ENCODE results near the gene RSPRY1.

Gene RSPRY1

GRCh38 chr16:57285379-57285778 lies 99.2 kb downstream of the RSPRY1 start:
- no peaks in the 10 kb centered on the region for H3K79me2 ChIP-seq (ENCODE audit: low read length)
- H3K27me3 ChIP-seq (replicated peaks; ENCODE audit: insufficient read depth, low read length) = no peaks in the 10 kb centered on the region
- no peak for DNase-seq
- H3F3A ChIP-seq (ENCODE audit: insufficient read depth, low read length) = no peaks in the 10 kb centered on the region; the same call in 1 of the 2 replicates
- H3K4me1 ChIP-seq (ENCODE audit: low read length) = peaks cover 9% of the 10 kb centered on the region
- H3K9ac ChIP-seq (ENCODE audit: low read length) = no peak overlapping the region
- H4K20me1 ChIP-seq (ENCODE audit: insufficient read depth, low read length) = no peaks in the 10 kb centered on the region
- H3K4me2 ChIP-seq (ENCODE audit: low read depth, low read length) = no peak overlapping the region
- H3K4me3 ChIP-seq (ENCODE audit: low read length) = no peak overlapping the region
- no peaks in the 10 kb centered on the region for H3K9me3 ChIP-seq (replicated peaks; ENCODE audit: insufficient read depth, low read length)
- no peaks in the 10 kb centered on the region for H3K36me3 ChIP-seq (replicated peaks; ENCODE audit: insufficient read depth, low read length)
- TF ChIP-seq EZH2 (optimal IDR thresholded peaks at IDR 0.05; ENCODE audit: low read depth, low read length) = no peak
- H3K27ac ChIP-seq (ENCODE audit: low read length) = no peak overlapping the region
- no peak overlapping the region for H2AFZ ChIP-seq (ENCODE audit: low read length)
- no peaks in the 10 kb centered on the region for H3K9me2 ChIP-seq (replicated peaks; ENCODE audit: insufficient read depth, low read length)

GRCh38 chr16:57289391-57290257 lies 103.5 kb downstream of the RSPRY1 start:
- H3K36me3 ChIP-seq (replicated peaks; ENCODE audit: insufficient read depth, low read length) = no peaks in the 10 kb centered on the region
- H3K27me3 ChIP-seq (replicated peaks; ENCODE audit: insufficient read depth, low read length) = no peaks in the 10 kb centered on the region
- no peaks in the 10 kb centered on the region; the same call in 1 of the 2 replicates for H3F3A ChIP-seq (ENCODE audit: insufficient read depth, low read length)
- H2AFZ ChIP-seq (ENCODE audit: low read length) = peak overlapping the region; percentile 62
- no peaks in the 10 kb centered on the region for H4K20me1 ChIP-seq (ENCODE audit: insufficient read depth, low read length)
- peaks cover 9% of the 10 kb centered on the region for H3K4me1 ChIP-seq (ENCODE audit: low read length)
- TF ChIP-seq CTCF (IDR thresholded peaks at IDR 0.05; ENCODE audit: low read length) (no peak), EZH2phosphoT487 (IDR thresholded peaks at IDR 0.05; ENCODE audit: low read length) (no peak), EZH2 (optimal IDR thresholded peaks at IDR 0.05; ENCODE audit: low read depth, low read length) (no peak)
- H3K9me2 ChIP-seq (replicated peaks; ENCODE audit: insufficient read depth, low read length) = no peaks in the 10 kb centered on the region
- peak overlapping the region; percentile 68 for H3K4me2 ChIP-seq (ENCODE audit: low read depth, low read length)
- H3K27ac ChIP-seq (ENCODE audit: low read length) = no peak overlapping the region
- H3K9ac ChIP-seq (ENCODE audit: low read length) = peak overlapping the region; percentile 3; the same call in 1 of the 2 replicates
- DNase-seq = peak; percentile 35
- no peaks in the 10 kb centered on the region for H3K9me3 ChIP-seq (replicated peaks; ENCODE audit: insufficient read depth, low read length)
- no peak overlapping the region for H3K4me3 ChIP-seq (ENCODE audit: low read length)
- no peaks in the 10 kb centered on the region for H3K79me2 ChIP-seq (ENCODE audit: low read length)

All from MM.1S (cell line).